ENCODE measurements around the gene SPATA9. TPM values are rescaled to one million over a fixed set of nuclear protein-coding genes. Genes with fewer than 3 reads are reported as not detected.

The SPATA9 gene
- total RNA-seq, 1 donor from 2014 or later: not detected

- DNase-seq (ENCODE audit: low read depth) (no peak), FAIRE-seq (no peak)
- no peak for TF ChIP-seq CTCF (IDR thresholded peaks at IDR 0.05; ENCODE audit: insufficient read depth, low read length, severe bottlenecking)
- H3K36me3 ChIP-seq (ENCODE audit: control insufficient read depth, insufficient read depth, low read length): no peaks in the 10 kb centered on the region
- H3K27me3 ChIP-seq (ENCODE audit: control insufficient read depth, insufficient read depth, low read length): no peaks in the 10 kb centered on the region
- H3K4me3 ChIP-seq (ENCODE audit: low read depth, low read length): no peak overlapping the region
Measured at GRCh38 chr5:95628933-95629332, 53.9 kb downstream of the SPATA9 start.

- TF ChIP-seq CTCF (IDR thresholded peaks at IDR 0.05; ENCODE audit: insufficient read depth, low read length, severe bottlenecking): no peak
- Histone ChIP-seq H3K4me3 (ENCODE audit: low read depth, low read length) (no peak overlapping the region), H3K27me3 (ENCODE audit: control insufficient read depth, insufficient read depth, low read length) (no peaks in the 10 kb centered on the region), H3K36me3 (ENCODE audit: control insufficient read depth, insufficient read depth, low read length) (no peaks in the 10 kb centered on the region)
- DNase-seq (ENCODE audit: low read depth): no peak
- no peak for FAIRE-seq
Measured at GRCh38 chr5:95627971-95628810, 54.6 kb downstream of the SPATA9 start.

GRCh38 chr5:95626701-95627100 lies 56.1 kb downstream of the SPATA9 start:
- Histone ChIP-seq H3K4me3 (ENCODE audit: low read depth, low read length) (no peak overlapping the region), H3K36me3 (ENCODE audit: control insufficient read depth, insufficient read depth, low read length) (no peaks in the 10 kb centered on the region), H3K27me3 (ENCODE audit: control insufficient read depth, insufficient read depth, low read length) (no peaks in the 10 kb centered on the region)
- DNase-seq (ENCODE audit: low read depth): no peak
- FAIRE-seq: no peak
- TF ChIP-seq CTCF (IDR thresholded peaks at IDR 0.05; ENCODE audit: insufficient read depth, low read length, severe bottlenecking): no peak

GRCh38 chr5:95624368-95624767 lies 58.4 kb downstream of the SPATA9 start:
- Histone ChIP-seq H3K27me3 (ENCODE audit: control insufficient read depth, insufficient read depth, low read length) (no peaks in the 10 kb centered on the region), H3K4me3 (ENCODE audit: low read depth, low read length) (no peak overlapping the region), H3K36me3 (ENCODE audit: control insufficient read depth, insufficient read depth, low read length) (no peaks in the 10 kb centered on the region)
- no peak for FAIRE-seq
- DNase-seq (ENCODE audit: low read depth): no peak
- no peak for TF ChIP-seq CTCF (IDR thresholded peaks at IDR 0.05; ENCODE audit: insufficient read depth, low read length, severe bottlenecking)

DNA sequence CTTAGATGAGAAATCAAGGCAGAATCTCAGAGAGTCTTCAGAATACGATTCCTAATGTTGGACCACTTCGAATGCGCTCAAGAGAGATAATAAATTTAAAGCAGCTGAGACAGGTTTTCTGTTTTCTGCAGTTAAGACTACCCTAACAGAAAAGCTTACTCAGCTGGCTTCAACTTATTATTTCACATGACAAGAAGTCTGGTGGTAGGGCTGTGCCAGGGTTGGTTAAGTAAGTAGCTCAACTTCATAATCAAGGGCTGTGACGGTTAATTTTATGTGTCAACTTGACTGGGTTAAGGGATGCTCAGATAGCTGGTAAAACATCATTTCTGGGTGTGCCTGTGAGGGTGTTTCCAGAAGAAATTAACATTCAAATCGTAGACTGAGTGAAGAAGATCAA lies 59.1 kb downstream of the SPATA9 start:
- no peak for FAIRE-seq
- DNase-seq (ENCODE audit: low read depth): no peak

More for the DNA sequence above, 59.1 kb downstream of the SPATA9 start:
- Histone ChIP-seq H3K27me3 (ENCODE audit: control insufficient read depth, insufficient read depth, low read length) (no peaks in the 10 kb centered on the region), H3K36me3 (ENCODE audit: control insufficient read depth, insufficient read depth, low read length) (no peaks in the 10 kb centered on the region), H3K4me3 (ENCODE audit: low read depth, low read length) (no peak overlapping the region)
- TF ChIP-seq CTCF (IDR thresholded peaks at IDR 0.05; ENCODE audit: insufficient read depth, low read length, severe bottlenecking): no peak
